ENCODE measurements around the gene IRF1. TPM values are rescaled to one million over a fixed set of nuclear protein-coding genes. Genes with fewer than 3 reads are reported as not detected.

Gene IRF1
- total RNA-seq, 4 donors from 2014 or later = 8.3 to 52.9 (median 13.1) TPM

DNA sequence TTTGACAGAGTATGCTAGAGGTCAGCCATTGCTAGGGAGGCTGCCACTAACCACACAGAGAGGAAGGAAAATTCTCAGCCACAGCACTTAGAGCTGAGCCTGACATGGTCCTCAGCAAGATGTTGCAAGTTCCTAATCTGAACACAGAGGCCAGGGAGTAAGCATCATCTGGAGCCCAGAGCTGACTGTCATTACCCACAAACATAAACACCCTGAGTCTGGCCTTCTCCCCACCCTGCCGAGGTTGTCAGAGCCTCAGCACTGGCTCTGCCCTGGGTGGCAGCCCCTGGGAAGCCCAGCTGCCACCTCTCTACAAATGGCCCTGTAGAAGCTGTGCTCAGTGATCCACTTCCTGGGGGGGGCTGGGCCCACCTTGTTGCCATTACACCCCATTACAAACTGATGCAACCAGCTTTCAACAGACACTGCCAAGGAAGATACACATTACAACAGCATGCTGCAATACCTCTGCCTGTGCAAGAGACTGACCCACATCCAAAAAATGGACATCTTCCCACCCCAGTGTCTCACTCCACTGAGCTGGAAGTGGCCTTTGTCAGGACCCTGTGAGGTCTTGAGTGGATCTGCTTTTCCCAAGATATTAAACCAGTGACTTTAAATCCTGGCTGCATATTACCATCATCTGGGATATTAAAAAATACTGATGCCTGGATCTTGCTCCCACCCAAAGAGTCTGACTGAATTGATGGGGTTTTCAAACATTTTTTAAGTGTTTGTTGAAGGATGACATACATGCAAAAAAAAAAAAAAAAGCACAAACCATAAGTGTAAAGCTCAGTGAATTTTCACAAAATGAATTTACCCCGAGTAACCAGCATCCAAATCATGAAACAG lies 33.0 kb downstream of the IRF1 start:
- Histone ChIP-seq H3K4me3 (no peak overlapping the region), H3K36me3 (no peaks in the 10 kb centered on the region), H3K9me3 (no peaks in the 10 kb centered on the region), H3K27ac (peak overlapping the region; percentile 50 to 87 (median 74)), H3K27me3 (no peaks in the 10 kb centered on the region), H3K4me1 (peaks cover 40 to 73% (median 44%) of the 10 kb centered on the region in 3 donors)
- intact Hi-C loops (cut with DNase I) = no loop called here
- 71 to 75% methylated on average over 1 of the region's 2 CpGs for WGBS, 2 donors
- no peak for TF ChIP-seq POLR2A (IDR thresholded peaks at IDR 0.05)
- TF ChIP-seq, protein P1, sequence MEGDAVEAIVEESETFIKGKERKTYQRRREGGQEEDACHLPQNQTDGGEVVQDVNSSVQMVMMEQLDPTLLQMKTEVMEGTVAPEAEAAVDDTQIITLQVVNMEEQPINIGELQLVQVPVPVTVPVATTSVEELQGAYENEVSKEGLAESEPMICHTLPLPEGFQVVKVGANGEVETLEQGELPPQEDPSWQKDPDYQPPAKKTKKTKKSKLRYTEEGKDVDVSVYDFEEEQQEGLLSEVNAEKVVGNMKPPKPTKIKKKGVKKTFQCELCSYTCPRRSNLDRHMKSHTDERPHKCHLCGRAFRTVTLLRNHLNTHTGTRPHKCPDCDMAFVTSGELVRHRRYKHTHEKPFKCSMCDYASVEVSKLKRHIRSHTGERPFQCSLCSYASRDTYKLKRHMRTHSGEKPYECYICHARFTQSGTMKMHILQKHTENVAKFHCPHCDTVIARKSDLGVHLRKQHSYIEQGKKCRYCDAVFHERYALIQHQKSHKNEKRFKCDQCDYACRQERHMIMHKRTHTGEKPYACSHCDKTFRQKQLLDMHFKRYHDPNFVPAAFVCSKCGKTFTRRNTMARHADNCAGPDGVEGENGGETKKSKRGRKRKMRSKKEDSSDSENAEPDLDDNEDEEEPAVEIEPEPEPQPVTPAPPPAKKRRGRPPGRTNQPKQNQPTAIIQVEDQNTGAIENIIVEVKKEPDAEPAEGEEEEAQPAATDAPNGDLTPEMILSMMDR (IDR thresholded peaks at IDR 0.05) = no peak
- DNase-seq = no peak

- TF ChIP-seq POLR2A (IDR thresholded peaks at IDR 0.05) = no peak
- TF ChIP-seq, protein P1 (IDR thresholded peaks at IDR 0.05) = no peak
- H3K4me3 ChIP-seq = no peak overlapping the region
- H3K27ac ChIP-seq = peak overlapping the region; percentile 50 to 87 (median 74)
- H3K36me3 ChIP-seq = no peaks in the 10 kb centered on the region
- H3K9me3 ChIP-seq = no peaks in the 10 kb centered on the region
- no peaks in the 10 kb centered on the region for H3K27me3 ChIP-seq
- intact Hi-C loops (cut with DNase I) = no loop called here
- peaks cover 40 to 67% (median 44%) of the 10 kb centered on the region in 3 donors for H3K4me1 ChIP-seq
- no peak for DNase-seq
- WGBS, 2 donors = 82 to 100% methylated on average over 1 to 6 of the region's 6 CpGs
Observed at GRCh38 chr5:132456987-132457361, 33.6 kb downstream of the IRF1 start.

- Histone ChIP-seq H3K27ac (peak overlapping the region; percentile 50 to 87 (median 74)), H3K9me3 (no peaks in the 10 kb centered on the region), H3K27me3 (no peaks in the 10 kb centered on the region), H3K4me1 (peaks cover 43 to 66% (median 44%) of the 10 kb centered on the region in 3 donors), H3K36me3 (no peaks in the 10 kb centered on the region), H3K4me3 (peak overlapping the region in 1 of 4 donors; percentile 9)
- intact Hi-C loops (cut with DNase I) = no loop called here
- 64 to 66% methylated on average over 8 of the region's 8 CpGs for WGBS, 2 donors
- TF ChIP-seq, protein P1 (IDR thresholded peaks at IDR 0.05) = no peak
- peak in 2 of 4 donors; percentile 10 to 49 for TF ChIP-seq POLR2A (IDR thresholded peaks at IDR 0.05)
- DNase-seq = no peak
Observed at GRCh38 chr5:132456296-132456986, 34.1 kb downstream of the IRF1 start.

- TF ChIP-seq POLR2A (IDR thresholded peaks at IDR 0.05) = no peak
- TF ChIP-seq, protein P1 (IDR thresholded peaks at IDR 0.05) = no peak
- Histone ChIP-seq H3K27ac (peak overlapping the region; percentile 50 to 87 (median 74)), H3K27me3 (no peaks in the 10 kb centered on the region), H3K36me3 (no peaks in the 10 kb centered on the region), H3K4me1 (peaks cover 44 to 69% (median 50%) of the 10 kb centered on the region in 3 donors), H3K4me3 (no peak overlapping the region), H3K9me3 (no peaks in the 10 kb centered on the region)
- no peak for DNase-seq
- WGBS, 2 donors = 55 to 57% methylated on average over 4 to 5 of the region's 5 CpGs
- intact Hi-C loops (cut with DNase I) = no loop called here
Observed at GRCh38 chr5:132455614-132456115, 34.9 kb downstream of the IRF1 start.

DNA sequence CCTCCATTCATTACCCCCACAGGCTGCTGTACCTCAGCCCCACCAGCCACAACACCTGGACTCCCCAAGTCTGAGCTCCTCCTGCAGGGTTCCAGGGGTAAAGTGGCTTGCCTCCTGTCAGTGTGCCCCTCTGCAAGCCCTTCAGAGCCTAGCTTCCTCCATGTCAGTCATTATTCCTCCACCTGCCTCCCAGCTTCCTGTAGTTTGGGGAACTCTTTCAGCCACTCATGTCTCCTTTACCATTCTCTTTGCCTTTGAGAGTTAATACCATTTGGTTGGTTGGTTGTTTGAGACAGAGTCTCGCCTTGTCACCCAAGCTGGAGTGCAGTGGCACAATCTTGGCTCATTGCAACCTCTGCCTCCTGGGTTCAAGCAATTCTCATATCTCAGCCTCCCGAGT lies 36.2 kb downstream of the IRF1 start:
- H3K9me3 ChIP-seq = no peaks in the 10 kb centered on the region
- TF ChIP-seq POLR2A (IDR thresholded peaks at IDR 0.05) = no peak
- H3K27ac ChIP-seq = no peak overlapping the region
- H3K36me3 ChIP-seq = peaks cover 0 to 7% (median 0%) of the 10 kb centered on the region in 3 donors
- WGBS, 2 donors = 76 to 89% methylated on average over 2 of the region's 2 CpGs
- intact Hi-C loops (cut with DNase I) = no loop called here
- H3K4me1 ChIP-seq = peaks cover 37 to 61% (median 38%) of the 10 kb centered on the region in 3 donors
- H3K4me3 ChIP-seq = no peak overlapping the region
- H3K27me3 ChIP-seq = no peaks in the 10 kb centered on the region
- DNase-seq = no peak

All from esophagus squamous epithelium (tissue), 5 donors.